HS-5 (cell line): ENCODE results near the gene GDPD2.

Experiments
- DNase-seq: peaks from one replicate; pipeline ENCODE4 v3.0.0-alpha.2; 2012; ENCODE audit warnings: low read depth

The GDPD2 gene

GRCh38 chrX:70437921-70438665, 15.0 kb downstream of the GDPD2 start:
- DNase-seq, result no peak

GRCh38 chrX:70439016-70439415, 15.9 kb downstream of the GDPD2 start:
- DNase-seq, result no peak

GRCh38 chrX:70442224-70442623, 19.1 kb downstream of the GDPD2 start:
- no peak for DNase-seq

- DNase-seq, result no peak
These were observed 21.3 kb downstream of the GDPD2 start, which contains the start of gene DLG3 for GRCh38 chrX:70444326-70444945. Gene DLG3 (plus strand): TSS chrX:70444835. CDS start chrX:70445202, 367 bp downstream.

- no peak for DNase-seq
These were observed 22.0 kb downstream of the GDPD2 start for GRCh38 chrX:70444946-70445656.

- DNase-seq, result no peak
These were observed 22.8 kb downstream of the GDPD2 start for GRCh38 chrX:70445951-70446350.

- no peak for DNase-seq
These were observed 23.6 kb downstream of the GDPD2 start for GRCh38 chrX:70446380-70447350.

- DNase-seq, result no peak
These were observed 26.4 kb downstream of the GDPD2 start for GRCh38 chrX:70449457-70449966.

- DNase-seq, result no peak
These were observed 29.1 kb downstream of the GDPD2 start for GRCh38 chrX:70452143-70452733.

GRCh38 chrX:70453024-70453618, 30.0 kb downstream of the GDPD2 start:
- DNase-seq, result no peak

- no peak for DNase-seq
These were observed 31.6 kb downstream of the GDPD2 start for GRCh38 chrX:70454441-70455365.

- DNase-seq, result no peak
These were observed 32.5 kb downstream of the GDPD2 start for GRCh38 chrX:70455366-70456202.

GRCh38 chrX:70456256-70456655, 33.1 kb downstream of the GDPD2 start:
- no peak for DNase-seq

- DNase-seq, result no peak
These were observed 37.9 kb downstream of the GDPD2 start for GRCh38 chrX:70461026-70461425.

GRCh38 chrX:70464051-70464450, 40.9 kb downstream of the GDPD2 start:
- no peak for DNase-seq

GRCh38 chrX:70466968-70467367, 43.9 kb downstream of the GDPD2 start:
- no peak for DNase-seq

- DNase-seq, result no peak
These were observed 45.6 kb downstream of the GDPD2 start for GRCh38 chrX:70468709-70469108.

GRCh38 chrX:70470850-70471289, 47.8 kb downstream of the GDPD2 start:
- no peak for DNase-seq
